Measurements from ENCODE around the gene SEPTIN7.
A peak's percentile ranks its signal among the peaks of the same experiment; 100 is the strongest.
"Not testable (repeated sequence)": the region's sequence is repeated elsewhere in the genome, so short reads cannot be mapped to it uniquely, and the experiment has no call there.

SEPTIN7 gene

GRCh38 chr7:35800718-35801391 lies at the start of gene SEPTIN7:
Gene SEPTIN7 (plus strand): TSS chr7:35801057. CDS start chr7:35801210, 153 bp downstream.
- Mint-ChIP-seq H3K4me1 (peaks cover 47% of the 10 kb centered on the region), H3K27ac (peak within 1 kb of the TSS; percentile 99), H3K4me3 (peak within 1 kb of the TSS; percentile 96 to 100), H3K9me3 (no peaks in the 10 kb centered on the region), H3K27me3 (no peaks in the 10 kb centered on the region)
- ATAC-seq (peak; percentile 93), DNase-seq (peak; percentile 99 to 100)

DNA sequence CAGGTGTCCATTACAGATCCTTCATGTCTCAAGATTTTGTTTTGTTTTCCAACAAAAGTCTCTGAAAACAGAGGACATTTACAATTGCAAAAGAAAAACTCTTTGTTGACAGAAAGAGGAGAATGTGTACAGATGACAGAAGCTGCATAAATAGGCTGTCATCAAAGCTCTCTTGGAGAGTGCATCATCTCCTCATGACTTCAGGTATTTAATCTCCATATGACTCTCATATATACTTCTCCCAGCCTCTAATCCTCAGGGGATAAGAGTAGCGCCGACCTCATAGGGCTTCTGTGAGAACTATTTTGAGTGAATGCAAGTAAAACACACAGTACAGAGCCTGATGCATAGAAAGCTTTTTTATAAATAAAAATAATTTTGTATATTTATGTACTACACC lies 48.1 kb upstream of the SEPTIN7 start:
- ATAC-seq: no peak
- Mint-ChIP-seq H3K9me3 (no peaks in the 10 kb centered on the region), H3K27me3 (no peaks in the 10 kb centered on the region), H3K4me1 (no peaks in the 10 kb centered on the region), H3K4me3 (no peak overlapping the region), H3K27ac (no peak overlapping the region)
- no peak for DNase-seq

- Mint-ChIP-seq H3K4me1 (peaks cover 6% of the 10 kb centered on the region), H3K9me3 (no peaks in the 10 kb centered on the region), H3K27me3 (no peaks in the 10 kb centered on the region), H3K4me3 (no peak overlapping the region), H3K27ac (no peak overlapping the region)
- no peak for ATAC-seq
- no peak for DNase-seq
Observed at GRCh38 chr7:35753761-35754603, 46.9 kb upstream of the SEPTIN7 start.

DNA sequence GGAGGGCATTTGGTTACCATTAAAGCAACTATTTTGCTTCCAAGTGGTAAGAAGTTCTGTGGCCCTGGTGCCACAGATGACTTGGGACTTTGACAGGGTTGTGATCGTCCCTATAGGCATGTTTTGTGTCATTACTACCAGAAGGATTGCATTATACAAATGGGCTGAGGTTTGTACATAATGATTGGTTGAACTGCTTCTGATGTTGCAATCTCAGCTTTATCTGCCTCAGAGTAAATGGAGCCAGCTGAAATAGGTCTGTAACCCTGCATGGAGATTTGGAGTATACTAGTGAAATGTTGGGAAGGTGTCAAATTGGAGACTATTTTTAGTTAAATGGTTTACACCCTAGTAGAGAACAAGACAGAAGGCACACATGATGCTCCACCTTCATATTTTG lies 46.1 kb upstream of the SEPTIN7 start:
- no peaks in the 10 kb centered on the region for H3K27me3 Mint-ChIP-seq
- H3K4me1 Mint-ChIP-seq: peaks cover 6% of the 10 kb centered on the region
- H3K9me3 Mint-ChIP-seq: no peaks in the 10 kb centered on the region
- ATAC-seq (no peak), DNase-seq (no peak)
- no peak overlapping the region for H3K4me3 Mint-ChIP-seq
- no peak overlapping the region for H3K27ac Mint-ChIP-seq

GRCh38 chr7:35755711-35756110 lies 45.1 kb upstream of the SEPTIN7 start:
- Mint-ChIP-seq H3K27ac (no peak overlapping the region), H3K4me3 (no peak overlapping the region), H3K4me1 (peaks cover 6% of the 10 kb centered on the region), H3K9me3 (no peaks in the 10 kb centered on the region), H3K27me3 (no peaks in the 10 kb centered on the region)
- DNase-seq (no peak), ATAC-seq (no peak)

DNA sequence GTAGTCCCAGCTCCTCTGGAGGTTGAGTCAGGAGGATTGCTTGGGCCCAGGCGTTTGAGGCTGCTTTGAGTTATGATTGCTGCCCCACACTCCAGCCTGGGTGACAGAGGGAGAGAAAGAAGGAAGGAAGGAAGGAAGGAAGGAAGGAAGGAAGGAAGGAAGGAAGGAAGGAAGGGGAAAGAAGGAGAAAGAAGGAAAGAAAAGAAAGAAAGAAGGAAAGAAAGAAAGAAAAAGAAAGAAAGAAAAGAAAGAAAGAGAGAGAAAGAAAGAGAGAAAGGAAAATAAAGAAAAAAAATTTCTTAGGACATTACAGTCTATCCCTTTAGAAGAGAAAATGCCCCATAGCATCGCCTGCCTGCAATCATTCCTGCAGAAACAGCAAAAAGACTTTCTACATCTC lies 44.4 kb upstream of the SEPTIN7 start:
- not testable (repeated sequence) for DNase-seq, H3K4me1 Mint-ChIP-seq, H3K27me3 Mint-ChIP-seq, H3K9me3 Mint-ChIP-seq, ATAC-seq, H3K27ac Mint-ChIP-seq, H3K4me3 Mint-ChIP-seq

DNA sequence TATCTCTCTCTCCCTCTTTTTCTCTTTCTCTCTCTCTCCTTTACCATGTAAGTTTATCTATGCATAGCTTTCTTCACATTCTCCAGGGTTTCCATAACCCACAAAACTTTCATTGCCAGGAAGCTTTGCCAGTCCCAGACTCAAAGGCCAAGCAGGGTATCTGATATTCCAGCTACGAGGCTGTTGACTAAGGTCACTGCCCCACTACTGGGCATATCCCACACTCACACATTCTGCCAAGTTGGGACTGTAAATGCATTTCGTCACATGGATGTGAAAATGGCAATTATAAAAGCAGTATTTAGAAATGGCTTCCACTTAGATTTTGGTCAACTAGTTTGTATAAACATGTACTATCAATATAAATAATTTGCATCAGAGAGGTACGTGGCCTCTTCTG lies 43.3 kb upstream of the SEPTIN7 start:
- Mint-ChIP-seq H3K4me3 (no peak overlapping the region), H3K27ac (no peak overlapping the region), H3K27me3 (no peaks in the 10 kb centered on the region), H3K4me1 (peaks cover 6% of the 10 kb centered on the region), H3K9me3 (no peaks in the 10 kb centered on the region)
- DNase-seq (no peak), ATAC-seq (no peak)

DNA sequence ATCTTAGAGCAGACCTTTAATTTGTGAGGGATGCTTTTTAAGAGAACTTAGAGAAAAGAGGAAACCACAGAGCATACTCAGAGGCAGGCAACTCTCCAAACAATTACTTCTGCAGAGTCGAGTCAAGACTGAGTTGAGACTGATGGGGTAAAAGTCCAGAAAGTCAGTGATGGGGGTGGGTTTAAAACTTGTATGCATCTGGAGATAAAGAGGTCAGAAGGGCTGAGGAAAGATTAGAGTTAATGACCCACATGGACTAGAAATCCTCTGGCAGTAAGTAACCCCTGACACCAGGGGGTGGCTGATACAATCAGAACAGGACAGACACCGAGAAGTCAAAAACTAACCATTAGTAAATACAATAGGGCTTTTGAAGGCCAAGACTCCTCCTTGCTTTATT lies 42.4 kb upstream of the SEPTIN7 start:
- no peak for DNase-seq
- Mint-ChIP-seq H3K27ac (peak overlapping the region in 1 of 2 donors; percentile 17), H3K4me3 (no peak overlapping the region), H3K27me3 (no peaks in the 10 kb centered on the region), H3K9me3 (no peaks in the 10 kb centered on the region), H3K4me1 (peaks cover 6% of the 10 kb centered on the region)
- ATAC-seq: no peak

GRCh38 chr7:35760143-35760745 lies 40.6 kb upstream of the SEPTIN7 start:
- H3K9me3 Mint-ChIP-seq: no peaks in the 10 kb centered on the region
- peaks cover 6% of the 10 kb centered on the region for H3K4me1 Mint-ChIP-seq
- ATAC-seq: no peak
- H3K27ac Mint-ChIP-seq: no peak overlapping the region
- no peak overlapping the region for H3K4me3 Mint-ChIP-seq
- DNase-seq: no peak
- no peaks in the 10 kb centered on the region for H3K27me3 Mint-ChIP-seq

DNA sequence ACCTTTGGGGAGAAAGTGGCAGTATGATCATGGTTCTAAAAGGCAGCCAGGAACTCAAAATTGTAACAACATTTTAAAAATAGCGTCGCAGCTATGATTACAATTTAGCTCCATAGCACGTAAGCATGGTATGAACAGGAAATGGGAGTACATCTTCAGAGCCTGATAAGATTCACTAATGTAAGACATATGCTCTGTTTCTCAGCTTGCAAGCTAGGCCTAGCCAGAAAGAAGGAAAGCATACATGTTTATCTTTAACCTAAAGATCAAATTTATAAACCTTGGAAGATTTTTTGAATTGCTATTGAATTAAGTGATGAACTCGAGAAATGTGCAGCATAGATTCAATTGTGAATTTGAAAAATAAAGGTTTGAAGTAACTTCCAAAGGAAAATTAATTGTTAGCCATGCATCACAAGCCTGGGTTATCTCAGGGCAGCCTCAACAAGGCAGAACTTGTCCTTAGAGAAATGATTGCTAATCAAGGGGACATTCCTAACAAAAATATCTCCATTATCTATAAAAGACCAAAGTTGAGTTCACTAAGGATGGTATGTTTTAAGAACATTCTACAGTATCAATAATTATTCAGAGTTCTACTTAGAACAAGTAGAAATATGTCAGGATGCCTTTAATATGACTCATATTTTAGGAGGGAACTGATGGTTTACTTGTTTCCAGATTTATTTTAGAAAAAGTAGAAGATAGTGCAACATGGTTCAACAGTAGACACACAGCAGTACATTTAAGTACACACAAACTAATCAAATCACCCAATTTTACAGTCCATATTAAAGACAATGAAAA lies 38.8 kb upstream of the SEPTIN7 start:
- Mint-ChIP-seq H3K9me3 (no peaks in the 10 kb centered on the region), H3K27me3 (no peaks in the 10 kb centered on the region), H3K4me3 (no peak overlapping the region), H3K4me1 (peaks cover 6% of the 10 kb centered on the region), H3K27ac (no peak overlapping the region)
- DNase-seq (no peak), ATAC-seq (no peak)

GRCh38 chr7:35762781-35763180 lies 38.1 kb upstream of the SEPTIN7 start:
- H3K4me1 Mint-ChIP-seq: peaks cover 6% of the 10 kb centered on the region
- H3K9me3 Mint-ChIP-seq: no peaks in the 10 kb centered on the region
- H3K27ac Mint-ChIP-seq: no peak overlapping the region
- DNase-seq: no peak
- H3K4me3 Mint-ChIP-seq: no peak overlapping the region
- no peak for ATAC-seq
- no peaks in the 10 kb centered on the region for H3K27me3 Mint-ChIP-seq

- Mint-ChIP-seq H3K27ac (no peak overlapping the region), H3K4me1 (no peaks in the 10 kb centered on the region), H3K9me3 (no peaks in the 10 kb centered on the region), H3K4me3 (no peak overlapping the region), H3K27me3 (no peaks in the 10 kb centered on the region)
- no peak for DNase-seq
- no peak for ATAC-seq
Observed at GRCh38 chr7:35768346-35768745, 32.5 kb upstream of the SEPTIN7 start.

DNA sequence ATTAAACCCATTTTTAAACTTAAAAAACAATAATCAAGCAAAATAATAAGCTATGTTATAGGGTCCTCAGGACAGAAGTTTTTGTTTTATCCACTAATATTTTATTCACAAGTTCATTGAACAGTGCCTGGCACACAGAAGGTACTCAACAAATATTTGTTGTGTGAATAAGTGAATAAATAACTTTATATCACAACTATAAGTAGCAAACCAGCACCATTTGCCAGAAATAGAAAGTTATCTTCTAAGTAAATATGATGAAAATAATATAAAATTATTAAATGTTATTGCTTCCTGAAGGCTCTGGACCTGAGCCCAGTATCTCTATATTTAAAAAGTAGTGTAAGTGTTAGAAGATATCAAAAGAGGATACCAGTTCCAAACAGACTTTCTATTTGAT lies 29.1 kb upstream of the SEPTIN7 start:
- Mint-ChIP-seq H3K4me1 (no peaks in the 10 kb centered on the region), H3K27me3 (no peaks in the 10 kb centered on the region), H3K4me3 (no peak overlapping the region), H3K9me3 (no peaks in the 10 kb centered on the region), H3K27ac (no peak overlapping the region)
- ATAC-seq (no peak), DNase-seq (no peak)

GRCh38 chr7:35773994-35774393 lies 26.9 kb upstream of the SEPTIN7 start:
- H3K27me3 Mint-ChIP-seq: no peaks in the 10 kb centered on the region
- H3K27ac Mint-ChIP-seq: no peak overlapping the region
- ATAC-seq (no peak), DNase-seq (no peak)
- H3K4me1 Mint-ChIP-seq: no peaks in the 10 kb centered on the region
- H3K4me3 Mint-ChIP-seq: no peak overlapping the region
- no peaks in the 10 kb centered on the region for H3K9me3 Mint-ChIP-seq

- no peaks in the 10 kb centered on the region for H3K9me3 Mint-ChIP-seq
- ATAC-seq: no peak
- no peak for DNase-seq
- H3K4me1 Mint-ChIP-seq: no peaks in the 10 kb centered on the region
- no peak overlapping the region for H3K27ac Mint-ChIP-seq
- H3K27me3 Mint-ChIP-seq: no peaks in the 10 kb centered on the region
- no peak overlapping the region for H3K4me3 Mint-ChIP-seq
Observed at GRCh38 chr7:35776686-35777085, 24.2 kb upstream of the SEPTIN7 start.

All from stimulated activated naive CD8-positive, alpha-beta T cell treated with anti-CD3 and anti-CD28 coated beads, Interleukin-15, amount 100 ng/mL, for 72 hours (primary cell).